Fibroblast of peridontal ligament (primary cell): Measurements from ENCODE around the gene DHRS2.
A peak's percentile ranks its signal among the peaks of the same experiment; 100 is the strongest.
"Not testable (repeated sequence)": the region's sequence is repeated elsewhere in the genome, so short reads cannot be mapped to it uniquely, and the experiment has no call there.

ENCODE experiments used
- DNase-seq: peaks from one replicate; pipeline ENCODE4 v3.0.0-alpha.2; 2010; ENCODE audit errors: extremely low read depth

The DHRS2 gene

GRCh38 chr14:23636317-23637211, at the start of gene DHRS2:
Gene DHRS2 (plus strand): TSS chr14:23636364. CDS start chr14:23638865, 2,501 bp downstream.
- no peak for DNase-seq

- DNase-seq = peak; percentile 75
Measured at GRCh38 chr14:23588884-23589598, 47.1 kb upstream of the DHRS2 start.

DNA sequence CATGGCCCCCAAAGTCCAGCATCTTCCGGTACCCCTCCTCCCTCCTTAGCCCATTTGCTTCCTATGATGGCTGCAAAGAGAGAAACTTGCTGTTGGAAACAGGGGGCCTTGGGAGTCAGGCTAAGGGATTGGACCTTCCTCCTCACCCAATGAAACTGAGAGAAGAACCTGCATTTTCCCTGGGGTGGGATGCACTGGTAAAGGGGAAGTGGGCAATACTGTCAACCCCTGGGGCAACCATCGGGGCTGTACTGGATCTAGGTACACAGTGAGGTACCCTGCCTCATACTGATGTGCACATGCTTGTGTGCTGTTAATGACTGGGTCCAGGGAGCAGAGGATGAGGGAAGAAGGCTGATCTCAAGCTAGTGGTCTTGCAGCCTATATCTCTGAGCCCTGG, 46.6 kb upstream of the DHRS2 start:
- DNase-seq = no peak

- no peak for DNase-seq
Measured at GRCh38 chr14:23590198-23590597, 46.0 kb upstream of the DHRS2 start.

GRCh38 chr14:23594191-23594590, 42.0 kb upstream of the DHRS2 start:
- DNase-seq = not testable (repeated sequence)

DNA sequence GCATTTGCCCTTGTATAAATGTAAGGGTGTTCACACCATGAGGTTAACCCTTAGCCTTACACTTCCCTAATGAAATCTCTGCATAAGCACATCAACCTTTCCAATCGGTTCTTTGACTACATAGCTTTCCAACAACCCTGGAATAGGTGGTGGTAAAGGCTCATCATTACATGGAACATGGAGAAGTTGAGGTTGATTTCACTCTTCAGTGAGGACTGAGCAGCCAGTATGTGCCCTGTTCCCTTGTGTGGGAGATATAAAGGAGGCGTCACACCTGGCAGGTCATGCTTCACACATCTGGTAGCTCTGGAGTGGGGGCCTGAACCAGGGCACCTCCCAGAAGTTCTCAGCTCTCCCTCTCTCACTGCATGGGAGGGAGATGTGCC, 35.8 kb upstream of the DHRS2 start:
- DNase-seq = no peak

GRCh38 chr14:23600806-23601205, 35.4 kb upstream of the DHRS2 start:
- no peak for DNase-seq

DNA sequence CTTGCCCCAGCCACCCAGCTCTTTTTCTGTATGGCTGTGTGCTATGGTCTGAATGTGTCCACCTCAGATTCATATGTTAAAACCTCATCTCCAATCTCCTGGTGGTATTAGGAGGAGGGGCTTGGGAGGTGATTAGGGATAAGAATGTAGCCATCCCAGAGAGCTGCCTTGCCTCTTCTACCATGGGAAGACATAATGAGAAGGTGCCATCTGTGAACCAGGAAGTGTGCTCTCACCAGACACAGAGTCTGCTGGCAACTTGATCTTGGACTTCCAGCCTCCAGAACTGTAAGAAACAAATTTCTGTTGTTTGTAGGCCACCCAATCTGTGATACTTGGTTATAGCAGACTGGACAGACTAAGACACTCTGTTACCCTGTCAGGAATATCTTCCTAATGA, 34.7 kb upstream of the DHRS2 start:
- no peak for DNase-seq

DNA sequence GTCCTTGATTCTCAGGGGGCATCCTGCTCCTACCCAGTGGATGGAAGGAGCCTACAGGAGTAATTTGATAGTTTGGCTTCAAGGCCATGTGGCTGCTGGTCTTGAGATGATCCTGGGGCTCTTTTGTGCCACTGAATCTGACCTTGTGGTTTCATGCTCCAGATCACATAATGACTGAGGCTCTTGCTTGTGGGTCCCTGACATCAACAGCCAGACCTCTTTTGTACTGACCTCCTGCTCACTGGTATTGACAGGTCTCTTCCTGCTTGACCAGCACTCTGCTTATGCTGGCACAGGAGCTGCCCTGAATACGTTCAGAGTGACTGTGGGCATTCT, 34.4 kb upstream of the DHRS2 start:
- DNase-seq = no peak

DNA sequence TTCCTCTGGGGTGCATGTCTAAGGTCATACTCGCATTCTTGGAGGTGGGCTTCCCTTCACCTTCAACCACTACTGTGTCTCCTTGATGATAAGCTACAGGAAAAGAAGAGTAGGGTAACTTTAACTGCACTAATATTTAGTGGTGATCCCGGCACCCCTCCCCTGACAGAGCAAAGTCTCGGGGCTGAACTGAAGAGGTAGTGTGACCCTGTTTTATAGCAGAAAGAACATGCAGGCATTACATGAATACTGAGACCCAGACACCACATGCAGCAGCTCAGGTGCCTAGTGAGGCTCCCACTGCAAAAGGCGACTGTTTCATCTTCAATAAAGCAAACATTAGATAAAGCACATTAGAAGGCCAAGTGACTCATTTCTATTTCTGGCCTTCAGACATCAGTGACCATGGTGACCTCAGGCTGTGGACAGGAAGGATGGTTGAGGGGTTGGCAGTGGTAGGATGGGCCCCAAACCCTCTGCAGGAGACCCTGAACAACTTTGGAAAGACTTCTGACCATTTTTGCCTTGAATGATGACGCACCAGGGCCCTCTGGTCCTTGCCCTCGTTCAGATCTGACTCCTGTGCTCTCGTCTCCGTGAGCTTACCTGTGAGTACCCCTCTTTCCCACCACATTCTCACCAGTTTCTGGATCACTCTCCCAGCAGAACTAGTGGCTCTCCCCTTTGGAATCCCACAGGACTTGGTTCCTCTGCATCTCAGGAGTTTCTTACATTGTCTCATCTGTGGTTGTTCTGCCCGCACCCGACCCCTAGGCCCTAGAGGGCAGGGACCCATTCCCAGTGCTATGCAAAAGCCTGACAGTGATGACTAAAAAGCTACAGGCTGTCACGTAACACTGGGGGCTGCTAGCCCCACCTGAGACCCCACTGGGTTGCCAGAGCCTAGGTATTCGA, 33.7 kb upstream of the DHRS2 start:
- DNase-seq = no peak

DNA sequence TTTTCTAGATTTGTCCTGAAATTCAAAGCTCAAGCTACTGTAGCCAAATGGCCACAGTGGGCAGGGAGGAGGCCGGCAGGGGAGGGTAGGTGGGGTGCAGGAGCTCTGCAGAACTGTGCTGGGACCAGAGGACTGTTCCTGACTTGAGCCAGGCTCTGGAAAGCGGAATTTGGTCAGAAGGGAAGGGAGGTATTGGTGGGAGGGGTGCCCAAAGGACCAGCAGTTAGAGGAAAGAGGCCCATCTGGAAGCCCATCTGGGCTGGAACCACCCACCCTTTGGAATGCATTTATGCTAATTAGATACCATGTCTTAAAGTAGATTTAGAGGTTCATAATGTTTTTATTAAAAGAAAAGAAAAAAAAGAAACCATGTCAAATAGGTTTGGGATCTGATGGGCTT, 33.1 kb upstream of the DHRS2 start:
- no peak for DNase-seq

- DNase-seq = no peak
Measured at GRCh38 chr14:23604148-23604547, 32.0 kb upstream of the DHRS2 start.

GRCh38 chr14:23604675-23605170, 31.4 kb upstream of the DHRS2 start:
- no peak for DNase-seq

GRCh38 chr14:23605931-23606585, 30.1 kb upstream of the DHRS2 start:
- DNase-seq = peak; percentile 3

- no peak for DNase-seq
Measured at GRCh38 chr14:23608454-23608853, 27.7 kb upstream of the DHRS2 start.

DNA sequence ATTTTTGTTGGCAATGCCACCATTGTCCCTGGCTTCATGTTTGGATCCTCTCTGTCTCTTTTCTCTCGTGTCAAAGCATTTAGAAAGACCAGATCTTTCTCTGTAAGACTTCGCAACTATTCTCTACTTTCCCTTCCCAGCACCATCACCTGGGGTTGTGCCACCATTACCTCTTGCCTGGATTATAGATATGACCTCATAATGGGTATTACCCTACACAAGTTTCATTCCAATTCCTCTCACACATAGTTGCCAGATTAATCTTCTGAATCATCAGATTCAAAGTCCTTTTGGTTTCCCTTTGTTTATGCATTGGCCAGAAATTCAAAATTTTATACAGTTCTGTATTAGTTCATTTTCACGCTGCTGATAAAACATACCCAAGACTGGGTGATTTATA, 27.2 kb upstream of the DHRS2 start:
- DNase-seq = no peak

- not testable (repeated sequence) for DNase-seq
Measured at GRCh38 chr14:23609411-23610089, 26.6 kb upstream of the DHRS2 start.

DNA sequence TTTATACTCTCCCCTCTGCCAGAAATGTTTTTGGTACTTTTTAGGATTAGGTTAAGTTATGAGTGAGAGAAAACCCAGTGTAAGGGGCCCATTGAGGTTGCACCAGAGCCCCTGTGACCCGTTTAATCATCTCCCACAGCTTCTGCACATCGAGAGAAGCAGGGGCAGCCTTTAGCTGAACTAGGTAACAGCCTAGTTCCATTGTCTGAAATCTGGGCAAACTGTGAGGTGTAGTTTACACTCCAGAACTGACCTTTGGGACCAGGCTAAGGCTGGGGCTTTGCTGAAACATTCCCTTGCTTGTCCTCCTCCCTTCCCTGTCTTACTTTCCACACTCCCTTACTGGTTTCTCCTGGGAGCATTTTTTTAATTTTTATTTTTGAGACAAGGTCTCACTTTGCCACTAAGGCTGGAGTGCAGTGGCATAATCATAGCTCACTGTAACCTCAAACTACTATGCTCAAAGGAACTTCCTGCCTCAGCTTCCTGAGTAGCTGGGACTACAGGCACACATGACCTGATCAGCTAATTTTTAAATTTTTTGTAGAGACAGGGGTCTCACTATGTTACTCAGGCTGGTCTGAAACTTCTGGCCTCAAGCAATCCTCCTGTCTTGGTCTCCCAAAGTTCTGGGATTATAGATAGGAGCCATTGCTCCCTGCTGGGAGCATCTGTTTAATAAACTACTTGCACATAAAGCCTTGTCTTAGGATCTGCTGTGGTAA, 25.9 kb upstream of the DHRS2 start:
- no peak for DNase-seq

GRCh38 chr14:23610815-23611289, 25.3 kb upstream of the DHRS2 start:
- no peak for DNase-seq

- DNase-seq = no peak
Measured at GRCh38 chr14:23612354-23612732, 23.8 kb upstream of the DHRS2 start.
